ENCODE results near the gene ATXN2.
A peak's percentile ranks its signal among the peaks of the same experiment; 100 is the strongest.
"Not testable (repeated sequence)": the region's sequence is repeated elsewhere in the genome, so short reads cannot be mapped to it uniquely, and the experiment has no call there.

ATXN2 gene

DNA sequence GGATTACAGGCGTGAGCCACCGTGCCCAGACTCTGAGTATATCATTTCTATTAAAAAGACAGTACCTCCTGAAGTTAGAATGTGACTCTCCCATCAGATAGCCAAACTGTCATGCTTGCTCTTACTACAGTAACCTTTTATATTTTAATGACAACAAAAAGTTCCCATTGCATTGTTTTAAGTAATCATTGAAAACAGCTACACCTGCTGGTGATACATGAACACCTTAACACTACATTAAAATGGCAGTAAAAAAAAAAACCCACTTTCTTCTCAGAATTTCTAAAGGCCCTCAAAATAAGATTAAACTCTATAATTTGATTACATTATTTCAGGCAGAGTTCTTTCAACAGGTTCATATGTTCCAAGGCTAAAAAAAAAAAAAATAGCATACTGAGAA is 116.7 kb downstream of the ATXN2 start:
- FAIRE-seq (no peak), DNase-seq (ENCODE audit: insufficient read length, low spot score) (no peak)
- TF ChIP-seq TAF1 (IDR thresholded peaks at IDR 0.05; ENCODE audit: low read depth, low read length) (no peak), SPI1 (IDR thresholded peaks at IDR 0.05; ENCODE audit: low read depth, low read length) (no peak), POLR2A (IDR thresholded peaks at IDR 0.05; ENCODE audit: low read depth, low read length) (no peak), POLR2AphosphoS5 (IDR thresholded peaks at IDR 0.05; ENCODE audit: low read depth, low read length) (no peak), PAX5 (IDR thresholded peaks at IDR 0.05; ENCODE audit: insufficient read depth, low read length, severe bottlenecking) (no peak), POU2F2 (IDR thresholded peaks at IDR 0.05; ENCODE audit: low read depth, low read length) (no peak)

DNA sequence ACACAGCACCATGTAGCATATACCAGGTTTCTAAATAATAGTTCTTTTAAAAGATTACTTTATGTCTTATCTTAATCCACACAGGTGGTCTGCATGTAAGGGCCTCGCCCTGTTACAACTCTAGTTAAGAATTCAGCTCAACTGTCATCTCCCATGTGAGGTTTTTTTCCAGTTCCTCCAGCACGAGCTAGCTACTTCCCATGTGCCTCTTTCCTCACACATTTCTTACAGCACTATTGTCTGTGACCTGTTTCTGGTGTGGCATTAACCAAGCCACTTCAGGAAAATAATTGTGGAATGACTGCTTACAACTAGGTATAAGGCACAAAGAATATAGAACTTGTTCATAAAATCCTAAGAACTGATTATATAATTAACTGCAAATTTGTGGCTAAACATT is 127.9 kb downstream of the ATXN2 start:
- no peak for FAIRE-seq
- DNase-seq (ENCODE audit: insufficient read length, low spot score), result no peak
- TF ChIP-seq SPI1 (IDR thresholded peaks at IDR 0.05; ENCODE audit: low read depth, low read length), result no peak
- TF ChIP-seq POLR2A (IDR thresholded peaks at IDR 0.05; ENCODE audit: low read depth, low read length), result no peak
- TF ChIP-seq POLR2AphosphoS5 (IDR thresholded peaks at IDR 0.05; ENCODE audit: low read depth, low read length), result no peak
- TF ChIP-seq PAX5 (IDR thresholded peaks at IDR 0.05; ENCODE audit: insufficient read depth, low read length, severe bottlenecking), result no peak
- no peak for TF ChIP-seq TAF1 (IDR thresholded peaks at IDR 0.05; ENCODE audit: low read depth, low read length)
- TF ChIP-seq POU2F2 (IDR thresholded peaks at IDR 0.05; ENCODE audit: low read depth, low read length), result no peak

DNA sequence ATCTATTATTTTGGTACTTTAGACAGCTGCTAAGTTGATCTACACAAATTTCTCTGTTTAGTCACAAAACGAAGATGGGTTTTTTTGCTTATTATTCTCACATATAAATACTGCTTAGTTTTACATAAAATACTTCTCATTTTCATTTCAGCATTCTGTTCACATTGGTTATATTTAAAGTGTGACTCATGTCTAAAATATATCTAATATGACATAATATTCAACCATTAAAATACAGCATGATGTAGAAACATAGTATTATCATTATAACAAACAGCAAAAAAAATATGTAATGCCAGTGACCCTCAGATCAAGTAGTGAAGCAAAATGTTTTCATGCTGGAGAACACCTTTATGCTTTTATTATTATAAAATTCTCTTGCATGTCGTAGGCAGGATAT is 129.7 kb downstream of the ATXN2 start:
- TF ChIP-seq POLR2AphosphoS5 (IDR thresholded peaks at IDR 0.05; ENCODE audit: low read depth, low read length) (no peak), PAX5 (IDR thresholded peaks at IDR 0.05; ENCODE audit: insufficient read depth, low read length, severe bottlenecking) (no peak), SPI1 (IDR thresholded peaks at IDR 0.05; ENCODE audit: low read depth, low read length) (no peak), POU2F2 (IDR thresholded peaks at IDR 0.05; ENCODE audit: low read depth, low read length) (no peak), TAF1 (IDR thresholded peaks at IDR 0.05; ENCODE audit: low read depth, low read length) (no peak), POLR2A (IDR thresholded peaks at IDR 0.05; ENCODE audit: low read depth, low read length) (no peak)
- FAIRE-seq, result no peak
- DNase-seq (ENCODE audit: insufficient read length, low spot score), result no peak

DNA sequence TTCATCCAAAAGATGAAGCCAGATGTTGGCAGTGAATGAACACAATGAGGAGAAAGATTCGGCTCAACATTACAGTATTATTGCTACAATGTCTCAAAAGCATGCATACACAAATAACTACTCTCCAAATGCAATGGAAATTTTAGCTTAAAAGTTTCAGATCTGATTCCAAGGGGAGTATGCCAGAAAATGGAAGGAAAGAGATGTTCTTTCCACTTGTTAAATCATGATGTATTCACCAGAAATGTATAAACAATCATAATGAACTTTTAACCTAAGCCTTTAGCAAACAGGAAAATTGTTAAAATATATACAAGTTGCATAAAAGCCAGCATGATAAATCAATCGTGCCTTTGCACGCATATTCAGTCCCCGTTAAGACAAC is 131.3 kb downstream of the ATXN2 start:
- no peak for DNase-seq (ENCODE audit: insufficient read length, low spot score)
- TF ChIP-seq POU2F2 (IDR thresholded peaks at IDR 0.05; ENCODE audit: low read depth, low read length), result no peak

DNA sequence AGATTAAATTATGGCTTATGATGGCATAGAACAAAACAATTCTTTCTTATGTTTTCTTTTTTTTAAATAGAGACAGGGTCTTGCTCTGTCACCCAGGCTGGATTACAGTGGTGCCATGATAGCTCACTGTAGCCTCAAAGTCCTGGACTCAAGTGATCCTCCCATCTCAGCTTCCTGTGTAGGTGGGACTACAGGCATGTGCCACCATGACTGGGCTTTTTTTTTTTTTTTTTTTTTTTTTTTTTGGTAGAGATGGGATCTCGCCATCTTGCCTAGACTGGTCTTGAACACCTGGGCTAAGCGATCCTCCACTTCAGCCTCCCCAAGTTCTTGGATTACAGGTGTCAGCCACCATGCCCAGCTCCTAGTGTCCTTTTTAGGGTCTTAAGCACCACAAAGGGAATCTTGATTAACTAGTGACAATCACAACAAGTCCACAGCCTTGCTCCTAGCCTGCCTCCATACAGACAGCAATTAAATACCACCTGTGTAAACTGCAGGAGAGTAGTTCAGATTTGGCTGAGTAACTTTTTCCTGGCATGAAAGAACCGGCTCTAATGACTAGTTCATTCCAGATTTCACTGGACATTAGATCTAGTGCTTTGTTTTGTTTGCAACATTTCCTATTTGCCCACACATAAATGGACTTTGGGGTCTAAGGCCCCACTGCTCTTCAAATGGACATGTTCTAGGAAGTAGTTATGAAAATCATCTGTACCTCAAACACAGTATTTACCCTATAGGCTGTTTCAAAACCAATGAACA is 131.8 kb downstream of the ATXN2 start:
- FAIRE-seq (peak; percentile 71), DNase-seq (ENCODE audit: insufficient read length, low spot score) (no peak)
- no peak for TF ChIP-seq POLR2A (IDR thresholded peaks at IDR 0.05; ENCODE audit: low read depth, low read length)
- TF ChIP-seq POU2F2 (IDR thresholded peaks at IDR 0.05; ENCODE audit: low read depth, low read length), result no peak
- no peak for TF ChIP-seq PAX5 (IDR thresholded peaks at IDR 0.05; ENCODE audit: insufficient read depth, low read length, severe bottlenecking)
- no peak for TF ChIP-seq POLR2AphosphoS5 (IDR thresholded peaks at IDR 0.05; ENCODE audit: low read depth, low read length)
- TF ChIP-seq TAF1 (IDR thresholded peaks at IDR 0.05; ENCODE audit: low read depth, low read length), result no peak
- TF ChIP-seq SPI1 (IDR thresholded peaks at IDR 0.05; ENCODE audit: low read depth, low read length), result no peak

More for the DNA sequence above, 131.3 kb downstream of the ATXN2 start:
- no peak for FAIRE-seq

DNA sequence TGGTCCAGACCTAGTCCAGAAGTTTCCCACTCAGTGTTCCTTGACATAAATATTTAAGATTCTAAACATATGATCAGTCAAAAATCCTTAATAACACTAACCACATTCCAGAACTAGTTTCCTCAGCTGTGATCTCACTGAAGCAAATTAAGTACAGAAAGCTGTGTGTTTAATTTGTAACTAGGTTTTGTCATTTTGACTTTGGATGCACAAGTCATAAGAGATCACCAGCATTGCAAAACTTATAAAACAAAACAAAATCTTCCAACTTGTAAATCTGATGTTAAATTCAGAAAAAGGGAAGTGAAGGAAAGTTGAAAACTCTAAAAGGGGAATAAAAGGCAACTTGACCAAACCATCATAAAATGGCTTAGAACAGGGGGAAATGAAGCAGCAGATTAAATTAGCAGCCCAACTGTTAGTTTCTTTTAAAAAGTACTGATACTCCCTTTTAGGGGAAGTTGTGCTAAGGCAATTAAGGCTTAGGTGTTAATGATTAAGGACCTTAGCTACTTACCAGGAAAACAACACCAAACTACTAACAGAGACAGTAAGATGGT is 136.8 kb downstream of the ATXN2 start:
- TF ChIP-seq POLR2A (IDR thresholded peaks at IDR 0.05; ENCODE audit: low read depth, low read length) (no peak), POU2F2 (IDR thresholded peaks at IDR 0.05; ENCODE audit: low read depth, low read length) (no peak), POLR2AphosphoS5 (IDR thresholded peaks at IDR 0.05; ENCODE audit: low read depth, low read length) (no peak), TAF1 (IDR thresholded peaks at IDR 0.05; ENCODE audit: low read depth, low read length) (no peak), SPI1 (IDR thresholded peaks at IDR 0.05; ENCODE audit: low read depth, low read length) (peak; percentile 45; the same call in 1 of the 2 replicates)
- DNase-seq (ENCODE audit: insufficient read length, low spot score) (no peak), FAIRE-seq (no peak)

DNA sequence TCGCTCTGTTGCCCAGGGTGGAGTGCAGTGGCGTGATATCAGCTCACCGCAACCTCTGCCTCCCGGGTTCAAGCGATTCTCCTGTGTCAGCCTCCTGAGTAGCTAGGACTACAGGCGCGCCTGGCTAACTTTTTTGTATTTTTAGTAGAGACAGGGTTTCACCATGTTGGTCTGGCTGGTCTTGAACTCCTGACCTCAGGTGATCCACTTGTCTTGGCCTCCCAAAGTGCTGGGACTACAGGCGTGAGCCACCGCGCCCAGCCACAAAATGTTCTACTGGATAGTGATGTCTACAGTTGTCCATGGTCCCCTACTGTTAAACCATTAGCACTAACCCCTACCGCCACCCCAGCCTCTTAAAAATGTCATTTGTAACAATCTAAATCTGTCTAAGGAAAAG is 139.0 kb downstream of the ATXN2 start:
- FAIRE-seq, result not testable (repeated sequence)

DNA sequence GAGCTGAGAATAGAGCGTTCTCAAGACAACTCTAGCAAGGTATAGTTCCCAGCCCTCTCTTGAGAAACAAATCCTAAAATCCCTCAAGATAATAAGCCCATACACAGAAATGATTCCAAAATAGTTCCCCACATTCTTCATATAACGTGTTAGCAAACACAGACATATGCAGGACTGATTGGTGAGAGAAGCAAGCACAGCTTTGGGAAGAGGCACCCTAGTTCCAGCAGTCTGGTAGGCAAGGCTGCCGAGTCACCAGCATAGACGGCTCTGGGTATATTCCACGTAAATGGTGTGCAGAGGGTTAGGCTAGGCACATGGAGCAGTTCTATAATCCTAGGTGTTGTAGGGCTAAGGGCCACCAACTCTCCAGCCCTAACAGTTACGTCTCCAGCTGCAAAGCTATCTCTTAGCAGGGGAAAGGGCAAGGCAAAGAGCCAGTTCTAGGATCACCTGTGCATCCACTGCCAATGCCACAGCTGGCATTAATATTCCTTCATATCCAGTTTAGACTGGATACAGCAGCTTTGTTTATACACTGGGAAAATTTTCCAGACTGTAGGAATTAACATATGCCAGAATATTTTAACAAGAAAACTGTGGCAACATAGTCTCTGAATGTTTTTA is 140.5 kb downstream of the ATXN2 start:
- DNase-seq (ENCODE audit: insufficient read length, low spot score) (no peak), FAIRE-seq (no peak)
- no peak for TF ChIP-seq SPI1 (IDR thresholded peaks at IDR 0.05; ENCODE audit: low read depth, low read length)
- TF ChIP-seq PAX5 (IDR thresholded peaks at IDR 0.05; ENCODE audit: insufficient read depth, low read length, severe bottlenecking), result no peak
- no peak for TF ChIP-seq POLR2A (IDR thresholded peaks at IDR 0.05; ENCODE audit: low read depth, low read length)
- no peak for TF ChIP-seq POU2F2 (IDR thresholded peaks at IDR 0.05; ENCODE audit: low read depth, low read length)
- TF ChIP-seq TAF1 (IDR thresholded peaks at IDR 0.05; ENCODE audit: low read depth, low read length), result no peak
- TF ChIP-seq POLR2AphosphoS5 (IDR thresholded peaks at IDR 0.05; ENCODE audit: low read depth, low read length), result no peak

More for the DNA sequence above, 139.0 kb downstream of the ATXN2 start:
- DNase-seq (ENCODE audit: insufficient read length, low spot score), result not testable (repeated sequence)

DNA sequence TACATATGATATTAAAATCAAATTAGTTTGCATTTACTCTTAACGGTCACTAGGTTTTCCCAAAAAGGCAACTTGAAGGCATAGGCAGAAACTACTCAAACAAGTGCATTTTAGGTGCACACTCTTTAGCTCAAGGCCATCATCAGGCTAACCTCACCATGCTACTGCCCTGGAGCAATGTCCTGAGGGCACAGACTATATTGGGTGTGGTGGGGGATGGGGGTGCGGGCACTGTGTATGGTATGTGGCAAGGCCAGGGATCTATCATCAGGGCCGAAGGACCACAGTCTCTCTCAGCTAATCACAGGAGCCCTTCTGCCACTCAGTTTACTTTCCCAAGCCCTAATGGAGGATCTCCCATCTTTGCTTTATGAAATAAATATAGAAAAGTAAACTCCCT is 141.5 kb downstream of the ATXN2 start:
- no peak for TF ChIP-seq POLR2AphosphoS5 (IDR thresholded peaks at IDR 0.05; ENCODE audit: low read depth, low read length)
- no peak for TF ChIP-seq POLR2A (IDR thresholded peaks at IDR 0.05; ENCODE audit: low read depth, low read length)
- no peak for TF ChIP-seq SPI1 (IDR thresholded peaks at IDR 0.05; ENCODE audit: low read depth, low read length)
- TF ChIP-seq PAX5 (IDR thresholded peaks at IDR 0.05; ENCODE audit: insufficient read depth, low read length, severe bottlenecking), result no peak
- TF ChIP-seq TAF1 (IDR thresholded peaks at IDR 0.05; ENCODE audit: low read depth, low read length), result no peak
- TF ChIP-seq POU2F2 (IDR thresholded peaks at IDR 0.05; ENCODE audit: low read depth, low read length), result no peak
- FAIRE-seq (no peak), DNase-seq (ENCODE audit: insufficient read length, low spot score) (no peak)

DNA sequence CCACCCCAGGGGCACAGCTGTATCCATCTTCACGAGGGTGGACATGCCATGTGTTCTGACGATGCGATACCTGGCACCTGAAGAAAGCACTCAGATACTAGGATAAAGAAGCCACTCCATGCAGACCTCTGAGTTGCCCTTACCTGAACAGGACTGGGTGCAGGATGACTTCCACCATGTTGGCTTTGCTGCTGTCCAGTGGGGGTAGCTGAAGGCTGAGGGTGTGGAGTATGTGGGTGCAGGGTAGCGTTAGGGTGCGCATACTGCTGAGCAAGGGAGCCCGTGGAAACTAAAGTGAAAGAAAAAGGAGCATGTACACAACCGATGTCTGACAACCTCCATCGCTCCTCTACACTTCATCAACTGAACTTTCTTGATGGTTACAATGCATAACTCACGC is 142.0 kb downstream of the ATXN2 start:
- no peak for FAIRE-seq
- TF ChIP-seq PAX5 (IDR thresholded peaks at IDR 0.05; ENCODE audit: insufficient read depth, low read length, severe bottlenecking), result no peak
- TF ChIP-seq POLR2AphosphoS5 (IDR thresholded peaks at IDR 0.05; ENCODE audit: low read depth, low read length), result no peak
- no peak for TF ChIP-seq POU2F2 (IDR thresholded peaks at IDR 0.05; ENCODE audit: low read depth, low read length)
- TF ChIP-seq SPI1 (IDR thresholded peaks at IDR 0.05; ENCODE audit: low read depth, low read length), result no peak
- no peak for TF ChIP-seq POLR2A (IDR thresholded peaks at IDR 0.05; ENCODE audit: low read depth, low read length)
- no peak for TF ChIP-seq TAF1 (IDR thresholded peaks at IDR 0.05; ENCODE audit: low read depth, low read length)
- no peak for DNase-seq (ENCODE audit: insufficient read length, low spot score)
